Midbrain (tissue), 1 donor: ENCODE measurements around the gene TTPAL.

ENCODE experiments used
- DNase-seq: peaks from one replicate; lab custom pipeline; 2025; lab: John Stamatoyannopoulos, UW

Gene TTPAL

GRCh38 chr20:44497761-44498160 lies 22.1 kb downstream of the TTPAL start:
- no peak for DNase-seq

DNA sequence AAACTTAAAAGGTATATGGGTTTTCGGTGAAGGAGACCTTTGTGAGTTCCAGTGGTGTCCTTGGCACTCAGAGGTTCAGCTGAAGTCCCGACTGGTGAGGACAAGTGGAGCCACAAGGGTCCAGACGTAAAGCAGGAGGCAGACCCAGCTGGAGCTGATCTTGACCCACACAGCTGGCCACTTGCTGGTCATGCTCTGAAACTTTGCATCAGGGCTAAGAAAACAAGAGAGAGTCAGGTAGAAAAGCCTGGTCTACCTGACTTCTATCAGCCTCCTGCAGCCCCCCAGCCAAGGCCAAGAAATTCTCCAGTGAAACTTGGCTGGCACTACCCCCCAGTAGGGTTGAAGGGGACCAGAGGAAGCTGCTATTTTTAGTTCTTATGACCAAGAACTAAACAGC lies 24.5 kb downstream of the TTPAL start:
- DNase-seq, result no peak

GRCh38 chr20:44501448-44501847 lies 25.8 kb downstream of the TTPAL start:
- DNase-seq, result no peak

DNA sequence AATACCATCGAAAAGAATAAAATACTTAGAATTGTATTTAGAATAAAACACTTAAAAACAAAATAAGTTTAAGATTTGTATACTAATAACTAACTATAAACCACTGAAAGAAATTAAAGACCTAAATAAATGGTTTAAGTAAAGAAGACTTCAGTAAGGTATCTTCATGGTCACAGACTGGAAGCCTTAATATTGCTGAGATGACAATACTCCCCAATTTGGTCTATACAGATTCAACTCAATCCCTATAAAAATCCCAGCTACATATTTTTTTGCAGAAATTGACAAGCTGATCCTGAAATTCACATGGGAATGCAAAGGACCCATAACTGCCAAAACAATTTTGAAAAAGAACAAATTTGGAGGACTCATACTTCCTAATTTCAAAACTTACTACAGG lies 27.3 kb downstream of the TTPAL start:
- DNase-seq, result no peak

DNA sequence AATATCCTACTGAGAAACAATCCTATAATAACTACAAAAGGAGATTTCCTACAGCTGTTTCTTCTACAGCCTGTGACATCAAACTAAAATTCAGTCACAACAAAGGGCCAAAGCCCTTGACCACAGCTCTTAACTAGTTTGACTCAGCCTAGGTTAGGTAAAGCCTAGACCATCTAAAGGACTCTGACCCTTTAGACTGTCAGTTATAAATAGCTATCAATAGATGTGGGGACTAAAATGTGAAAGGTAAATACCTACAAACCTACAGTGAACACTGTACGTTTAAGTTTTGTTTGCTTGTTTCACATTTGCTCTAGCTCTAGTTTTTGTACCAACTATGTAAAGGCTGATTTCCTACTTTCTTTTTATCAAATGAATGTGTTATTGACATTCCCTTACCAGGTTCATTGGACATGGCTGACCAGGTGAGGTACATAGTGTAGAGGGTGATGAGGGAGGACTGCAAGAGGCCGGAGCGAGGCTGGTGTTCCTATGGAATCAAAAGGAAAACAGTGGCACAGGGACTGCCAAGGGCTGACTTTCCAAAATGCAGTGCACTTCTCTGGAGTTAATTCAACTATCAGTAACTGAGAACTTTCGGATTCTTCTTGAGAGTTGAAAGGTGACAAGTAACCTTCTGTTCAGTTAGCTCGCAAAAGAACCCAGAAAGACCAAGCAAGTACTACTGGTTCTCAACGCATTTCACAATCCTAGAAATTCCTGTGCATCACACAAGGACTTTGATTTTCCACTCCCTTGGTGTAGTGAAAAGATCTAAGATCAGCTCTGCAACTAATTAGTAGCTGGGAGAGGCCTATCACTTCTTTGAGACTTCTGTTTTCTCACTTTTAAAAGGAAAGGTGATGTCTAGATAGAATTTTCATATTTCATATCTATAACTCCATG lies 29.0 kb downstream of the TTPAL start:
- no peak for DNase-seq

GRCh38 chr20:44509762-44510161 lies 34.1 kb downstream of the TTPAL start:
- no peak for DNase-seq

GRCh38 chr20:44513871-44514270 lies 38.2 kb downstream of the TTPAL start:
- DNase-seq, result no peak

GRCh38 chr20:44516491-44516890 lies 40.8 kb downstream of the TTPAL start:
- DNase-seq, result no peak

GRCh38 chr20:44517454-44517853 lies 41.8 kb downstream of the TTPAL start:
- DNase-seq, result no peak

GRCh38 chr20:44518248-44518647 lies 42.6 kb downstream of the TTPAL start:
- DNase-seq, result no peak

DNA sequence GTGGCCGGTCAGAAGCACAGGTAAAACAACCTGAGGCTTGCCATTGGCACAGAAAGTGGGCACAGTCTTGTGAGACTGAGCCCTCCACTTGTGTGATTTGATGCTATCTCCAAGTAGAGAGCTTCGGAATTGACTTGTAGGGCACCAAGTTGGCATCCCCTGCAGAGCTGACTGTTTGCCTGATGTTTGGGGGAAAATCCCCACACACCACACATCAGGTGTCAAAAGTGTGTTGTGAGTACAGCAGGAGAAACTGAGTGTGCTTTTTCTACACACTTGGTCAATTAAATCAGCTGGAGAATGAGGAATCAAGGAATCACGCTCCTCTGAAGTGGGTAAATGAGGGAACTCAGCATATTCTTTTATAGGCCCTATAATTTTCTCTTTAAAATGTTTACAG lies 45.2 kb downstream of the TTPAL start:
- no peak for DNase-seq

DNA sequence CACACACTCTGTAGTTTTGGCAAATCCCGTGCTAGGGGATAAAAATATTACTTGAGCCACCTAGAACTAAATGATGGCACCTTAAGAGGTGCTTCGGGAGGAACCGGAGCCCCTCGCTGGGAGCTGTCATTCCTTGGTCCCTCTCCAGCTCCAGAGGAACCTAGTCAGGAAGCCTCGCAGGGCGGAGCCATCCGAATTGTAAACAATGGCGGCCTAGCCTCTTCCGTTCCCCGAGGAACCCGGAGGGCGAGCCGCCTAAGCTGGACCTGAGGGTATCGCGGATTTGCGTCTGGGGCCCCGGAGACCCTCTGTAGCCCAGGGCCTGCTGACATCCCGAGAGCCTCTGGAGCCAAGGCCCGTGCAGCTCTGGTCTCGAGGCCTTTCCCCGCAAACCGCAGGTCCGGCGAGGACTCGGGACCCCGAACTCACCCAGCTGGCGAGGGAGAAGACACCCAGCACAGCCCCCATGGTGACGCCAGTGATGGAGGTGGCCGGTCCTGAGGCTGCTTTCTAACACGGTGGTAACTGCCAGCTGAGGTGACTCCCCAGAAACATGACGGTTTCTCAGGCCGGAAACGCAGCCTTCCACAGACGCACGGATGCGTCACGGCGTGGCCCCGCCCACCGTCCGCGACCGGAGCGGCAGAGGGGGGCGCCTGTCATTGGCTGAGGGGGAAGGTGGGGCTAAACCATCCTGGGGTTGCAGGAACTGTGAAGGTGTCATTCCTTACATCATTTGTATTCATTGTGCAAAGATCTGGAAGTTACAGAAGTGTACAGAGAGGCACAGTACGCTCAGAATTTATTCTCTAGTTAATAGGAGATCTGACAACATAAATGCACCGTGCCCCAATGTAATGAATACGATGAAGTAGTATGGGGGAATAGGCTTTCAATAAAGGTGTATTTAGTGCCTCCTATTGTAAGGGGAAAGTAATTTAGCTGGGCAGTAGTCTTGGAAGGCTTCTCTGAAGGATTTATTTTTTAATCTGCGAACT lies 46.1 kb downstream of the TTPAL start, which contains the start of gene SERINC3:
SERINC3 (minus strand) TSS at position 587 of the 998 bp plus-strand sequence; CDS start at position 468, 119 bp downstream.
- DNase-seq, result peak; percentile 96

DNA sequence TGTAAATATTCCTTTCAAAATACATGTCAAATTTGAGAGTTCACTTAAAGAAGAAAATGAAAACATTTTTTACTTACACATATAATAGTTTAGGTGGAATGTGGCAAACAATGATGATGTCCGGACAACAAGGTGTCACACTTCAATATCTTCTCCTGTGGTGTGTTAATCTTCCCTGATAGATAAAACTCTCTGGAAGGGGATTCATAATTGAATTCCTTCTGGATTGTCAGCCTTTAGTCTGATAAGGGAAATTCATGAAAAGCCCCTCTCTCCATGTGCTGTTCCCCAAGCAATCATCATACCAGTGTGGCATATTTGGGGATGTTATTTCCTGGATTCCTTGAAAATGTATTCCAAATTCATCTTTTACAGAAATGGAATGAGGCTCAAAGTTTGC lies 47.2 kb downstream of the TTPAL start:
- DNase-seq, result no peak

- no peak for DNase-seq
Measured at GRCh38 chr20:44523746-44524145, 48.1 kb downstream of the TTPAL start.

- no peak for DNase-seq
Measured at GRCh38 chr20:44526129-44526528, 50.5 kb downstream of the TTPAL start.

- DNase-seq, result no peak
Measured at GRCh38 chr20:44527716-44528199, 52.1 kb downstream of the TTPAL start.

DNA sequence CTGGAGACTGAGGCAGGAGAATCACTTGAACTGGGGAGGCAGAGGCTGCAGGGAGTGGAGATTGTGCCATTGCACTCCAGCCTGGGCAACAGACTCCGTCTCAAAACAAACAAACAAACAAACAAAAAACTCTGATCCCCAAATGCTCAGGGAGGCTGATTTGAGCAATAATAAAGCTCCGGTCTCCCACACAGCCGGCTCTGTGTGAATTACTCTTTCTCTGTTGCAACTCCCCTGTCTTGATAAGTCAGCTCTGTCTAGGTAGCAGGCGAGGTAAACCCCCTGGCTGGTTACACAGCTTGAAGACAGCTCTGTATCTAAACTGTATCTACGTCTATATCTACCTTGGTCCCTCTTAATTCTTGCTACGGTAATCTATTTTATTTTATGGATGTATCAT lies 52.6 kb downstream of the TTPAL start:
- no peak for DNase-seq

DNA sequence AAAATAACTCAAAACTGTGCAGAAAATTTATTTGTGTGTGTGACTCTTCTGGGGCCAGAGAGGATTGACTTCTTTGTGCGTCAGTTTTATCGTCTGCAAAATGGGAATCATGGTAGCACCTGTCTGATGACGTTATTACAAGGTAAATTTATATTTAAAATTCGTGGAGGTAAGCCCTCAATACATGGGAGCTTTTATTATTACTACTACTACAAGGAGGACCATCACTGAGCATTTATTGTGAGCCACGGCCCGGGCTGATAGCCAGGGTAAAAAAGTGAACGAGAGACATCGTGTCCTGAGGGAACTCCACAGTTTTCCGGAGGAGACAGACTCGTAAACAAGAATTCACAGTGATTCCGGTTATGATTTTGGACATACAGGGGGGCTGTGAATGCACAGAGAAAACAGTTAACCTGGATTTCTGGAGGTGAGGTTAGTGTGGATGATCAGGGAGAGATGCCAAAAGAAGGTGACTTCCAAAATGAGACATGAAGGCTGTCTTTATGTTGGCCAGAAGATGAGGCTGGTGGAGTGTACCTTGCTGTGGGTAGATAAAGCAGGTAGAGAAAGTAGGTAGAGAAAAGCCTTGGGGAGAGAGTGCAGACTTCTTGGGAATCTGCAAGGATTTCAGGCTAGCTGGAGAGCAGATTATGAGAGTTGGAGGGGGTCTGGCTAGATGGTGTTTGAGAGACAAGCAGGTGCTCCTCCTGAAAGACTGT lies 56.7 kb downstream of the TTPAL start:
- DNase-seq, result no peak

DNA sequence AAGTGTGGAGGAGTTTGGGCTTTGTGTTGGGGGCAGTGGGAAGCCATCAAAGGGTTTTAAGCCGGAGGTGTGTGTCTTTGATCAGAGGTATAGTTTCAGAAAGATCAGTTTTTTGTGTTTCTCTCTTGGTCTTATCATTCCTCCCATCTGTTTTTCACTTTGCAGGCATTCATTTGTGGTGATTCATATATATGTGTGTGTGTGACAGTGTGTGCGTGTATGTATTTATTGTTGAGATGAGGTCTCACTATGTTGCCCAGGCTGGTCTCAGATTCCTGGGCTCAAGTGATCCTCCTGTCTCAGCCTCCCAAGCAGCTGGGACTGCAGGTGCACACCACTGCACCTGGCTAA lies 57.3 kb downstream of the TTPAL start:
- DNase-seq, result no peak

DNA sequence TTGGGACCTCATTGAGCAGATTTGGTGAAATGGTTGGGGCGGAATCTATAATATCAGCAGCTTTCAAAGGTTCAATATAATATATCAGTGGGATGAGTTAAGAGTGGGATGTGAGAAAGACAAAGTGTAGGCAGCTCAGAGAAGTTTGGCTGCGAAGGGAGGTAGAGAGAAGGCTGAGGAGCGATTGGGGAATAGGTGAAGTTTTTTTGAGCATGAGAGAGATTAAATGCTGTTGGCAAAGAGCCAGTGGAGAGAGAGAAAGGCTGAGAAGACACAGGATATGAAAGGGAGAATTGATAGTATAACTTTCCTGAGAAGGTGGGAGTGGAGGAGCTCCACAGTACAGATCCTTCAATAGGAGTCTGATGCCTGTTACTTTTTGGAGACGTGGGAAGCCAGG lies 58.3 kb downstream of the TTPAL start:
- no peak for DNase-seq

GRCh38 chr20:44536175-44536574 lies 60.5 kb downstream of the TTPAL start:
- no peak for DNase-seq

DNA sequence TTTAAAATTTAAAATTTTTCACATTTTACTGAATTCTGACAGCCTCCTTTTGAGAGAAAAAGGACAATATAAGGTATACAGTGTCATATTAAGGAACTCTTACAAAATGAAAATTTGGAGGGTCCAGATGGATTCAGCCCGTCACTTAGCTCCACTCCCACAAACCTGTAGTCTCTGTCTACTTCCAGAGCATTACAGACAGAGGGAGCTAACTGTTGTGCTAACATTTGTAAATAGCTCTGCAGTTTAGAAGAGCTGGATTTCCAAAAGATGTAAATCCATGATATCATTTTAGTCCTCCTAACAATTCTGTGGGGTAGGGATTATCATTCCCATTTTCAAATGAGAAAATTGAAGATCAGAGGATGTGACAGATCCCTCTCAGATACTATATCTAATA lies 62.3 kb downstream of the TTPAL start:
- peak; percentile 18 for DNase-seq
